H1 (cell line): ENCODE data around the gene AOPEP. TPM values are rescaled to one million over a fixed set of nuclear protein-coding genes. Genes with fewer than 3 reads are reported as not detected.

Source experiments
- CTCF ChIA-PET: fragments of 300-600 bp; sonication (Branson Sonifier 250); formaldehyde crosslinking; loops from one replicate; lab custom pipeline; 2021; ENCODE audit not compliant: partially characterized antibody; lab: Charles Lee
- POLR2A ChIA-PET: fragments of 300-600 bp; sonication (Branson Sonifier 250); formaldehyde crosslinking; loops from one replicate; lab custom pipeline; 2021; ENCODE audit warnings: inconsistent platforms; ENCODE audit not compliant: partially characterized antibody; lab: Charles Lee
- DNase-seq, 2 experiments: peaks; one replicate each; pipeline versions ENCODE4 v3.0.0 to v3.0.0-alpha.2; 2010 to 2022; ENCODE audit warnings: low spot score in 2 of 2, low read depth in 1 of 2, mixed read lengths in 1 of 2
- FAIRE-seq: peaks from 2 replicates; lab custom pipeline; 2011; peaks lifted over from hg19 to GRCh38; lab: Jason Lieb, UNC
- H2AFZ ChIP-seq: 2 replicates; pipeline ENCODE4 v1.8.1; 2012; ENCODE audit warnings: low read length, inconsistent platforms
- H2AK5ac ChIP-seq: 2 replicates; pipeline ENCODE4 v1.6.1; 2013; ENCODE audit warnings: low read depth, low read length
- H2BK120ac ChIP-seq: replicated peaks from 2 replicates; pipeline ENCODE3; 2013; ENCODE audit warnings: low read depth, low read length, inconsistent platforms
- H2BK12ac ChIP-seq: 2 replicates; pipeline ENCODE4 v1.6.1; 2013; ENCODE audit warnings: low read depth, low read length
- H2BK15ac ChIP-seq: 2 replicates; pipeline ENCODE4 v1.6.1; 2013; ENCODE audit warnings: low read length
- H2BK20ac ChIP-seq: 2 replicates; pipeline ENCODE4 v1.6.1; 2013; ENCODE audit warnings: low read length
- H2BK5ac ChIP-seq: 2 replicates; pipeline ENCODE4 v1.6.1; 2013; ENCODE audit warnings: low read depth, low read length
- H3K14ac ChIP-seq: 2 replicates; pipeline ENCODE4 v1.6.1; 2013; ENCODE audit warnings: inconsistent platforms; ENCODE audit not compliant: insufficient read length
- H3K18ac ChIP-seq: 2 replicates; pipeline ENCODE4 v1.6.1; 2013; ENCODE audit warnings: low read length; ENCODE audit errors: extremely low read depth
- H3K23ac ChIP-seq: 2 replicates; pipeline ENCODE4 v1.6.1; 2013; ENCODE audit warnings: inconsistent platforms; ENCODE audit not compliant: insufficient read length
- H3K23me2 ChIP-seq: 2 replicates; pipeline ENCODE4 v1.6.1; 2013; ENCODE audit warnings: low read depth, low read length
- H3K27ac ChIP-seq: 2 replicates; pipeline ENCODE4 v1.6.1; 2011; ENCODE audit warnings: low read depth, low read length, inconsistent platforms
- H3K27me3 ChIP-seq, 4 experiments: replicated peaks in 1 of 4; 1 replicate in 1 of 4; 2 replicates in 3 of 4; pipeline versions ENCODE4 v1.6.1 to v1.8.1; 2011 to 2013; ENCODE audit warnings: low read length in 3 of 4, mild to moderate bottlenecking in 3 of 4, inconsistent platforms in 2 of 4, mixed read lengths in 2 of 4, moderate library complexity in 1 of 4; ENCODE audit not compliant: control insufficient read depth in 3 of 4, insufficient read depth in 3 of 4; ENCODE audit errors: extremely low read depth in 1 of 4
- H3K36me3 ChIP-seq, 4 experiments: 2 replicates each; pipeline versions ENCODE4 v1.6.1 to v1.8.1; 2011 to 2013; ENCODE audit warnings: mild to moderate bottlenecking in 4 of 4, low read length in 3 of 4, moderate library complexity in 2 of 4, control low read depth in 1 of 4, inconsistent platforms in 1 of 4; ENCODE audit not compliant: insufficient read depth in 4 of 4, control insufficient read depth in 2 of 4
- H3K4ac ChIP-seq: replicated peaks from 2 replicates; pipeline ENCODE3; 2013; ENCODE audit warnings: low read length, low read depth, mixed read lengths, inconsistent platforms; ENCODE audit not compliant: insufficient read length
- H3K4me1 ChIP-seq, 4 experiments: replicated peaks in 1 of 4; 1 replicate in 1 of 4; 2 replicates in 3 of 4; pipeline versions ENCODE4 v1.6.1 to v1.8.1; 2011 to 2013; ENCODE audit warnings: low read length in 3 of 4, inconsistent platforms in 2 of 4, mixed read lengths in 1 of 4; ENCODE audit not compliant: insufficient read depth in 4 of 4, control insufficient read depth in 3 of 4
- H3K4me2 ChIP-seq, 2 experiments: 2 replicates each; pipeline versions ENCODE4 v1.6.1 to v1.8.1; 2011 to 2013; ENCODE audit warnings: low read depth in 2 of 2, low read length in 2 of 2, control low read depth in 1 of 2, inconsistent platforms in 1 of 2, mild to moderate bottlenecking in 1 of 2; ENCODE audit not compliant: insufficient read depth in 1 of 2
- H3K4me3 ChIP-seq, 4 experiments: fragments of 200-600, 300-600 bp in 1 of 4; sonication (generic), shearing (Covaris generic), sonication (Bioruptor Twin) in 1 of 4; 2 replicates each; pipeline versions ENCODE4 v1.5.1 to v1.8.1; 2011 to 2016; ENCODE audit warnings: low read length in 4 of 4, low read depth in 3 of 4, control low read depth in 2 of 4, inconsistent platforms in 2 of 4, mild to moderate bottlenecking in 2 of 4, mixed read lengths in 1 of 4, moderate library complexity in 1 of 4; ENCODE audit not compliant: insufficient read depth in 2 of 4; ENCODE audit errors: extremely low read depth in 1 of 4
- H3K56ac ChIP-seq: replicated peaks from 2 replicates; pipeline ENCODE3; 2013; ENCODE audit warnings: low read depth, mild to moderate bottlenecking, mixed read lengths, low read length, inconsistent platforms; ENCODE audit not compliant: insufficient read length
- H3K79me1 ChIP-seq: 2 replicates; pipeline ENCODE4 v1.6.1; 2013; ENCODE audit warnings: low read depth, low read length, control low read depth
- H3K79me2 ChIP-seq, 2 experiments: 2 replicates each; pipeline versions ENCODE4 v1.6.1 to v1.8.1; 2012 to 2013; ENCODE audit warnings: low read length in 2 of 2, mild to moderate bottlenecking in 2 of 2, inconsistent platforms in 1 of 2; ENCODE audit not compliant: insufficient read depth in 2 of 2, control insufficient read depth in 1 of 2
- H3K9ac ChIP-seq, 4 experiments: replicated peaks in 1 of 4; 1 replicate in 1 of 4; 2 replicates in 3 of 4; pipeline versions ENCODE4 v1.6.1 to v1.8.1; 2011 to 2013; ENCODE audit warnings: low read depth in 3 of 4, low read length in 3 of 4, control low read depth in 2 of 4, mild to moderate bottlenecking in 2 of 4, moderate library complexity in 2 of 4, inconsistent platforms in 1 of 4; ENCODE audit errors: extremely low read depth in 1 of 4
- H3K9me3 ChIP-seq, 2 experiments: 2 replicates each; pipeline versions ENCODE4 v1.6.1 to v1.8.1; 2012 to 2013; ENCODE audit warnings: mild to moderate bottlenecking in 2 of 2, moderate library complexity in 2 of 2, control low read depth in 1 of 2, inconsistent platforms in 1 of 2, low read depth in 1 of 2, low read length in 1 of 2, mixed read lengths in 1 of 2; ENCODE audit not compliant: insufficient read depth in 2 of 2
- H4K20me1 ChIP-seq, 2 experiments: replicated peaks in 1 of 2; 2 replicates each; pipeline versions ENCODE3 to v1.8.1; 2011 to 2013; ENCODE audit warnings: inconsistent platforms in 2 of 2, low read length in 2 of 2, mild to moderate bottlenecking in 1 of 2; ENCODE audit not compliant: insufficient read depth in 2 of 2, control insufficient read depth in 1 of 2
- H4K5ac ChIP-seq: 2 replicates; pipeline ENCODE4 v1.6.1; 2013; ENCODE audit warnings: low read length, low read depth, mixed read lengths, inconsistent platforms; ENCODE audit not compliant: insufficient read length
- H4K8ac ChIP-seq: 2 replicates; pipeline ENCODE4 v1.8.0; 2013; ENCODE audit warnings: mild to moderate bottlenecking, moderate library complexity, low read length, inconsistent platforms; ENCODE audit not compliant: insufficient read depth; ENCODE audit errors: extremely low read depth
- H4K91ac ChIP-seq: replicated peaks from 2 replicates; pipeline ENCODE3; 2013; ENCODE audit warnings: low read length, mixed read lengths, inconsistent platforms; ENCODE audit not compliant: insufficient read length
- WGBS, 2 experiments: shearing (Covaris generic) in 1 of 2; methylation state at CpG; one replicate each; pipeline versions ENCODE4 v1.1.6 to v1.1.7; 2013 to 2015; ENCODE audit warnings: low lambda C conversion rate in 2 of 2, mixed read lengths in 2 of 2, inconsistent platforms in 1 of 2, low coverage in 1 of 2, missing lambda C conversion rate in 1 of 2; ENCODE audit not compliant: insufficient replicate concordance in 2 of 2, insufficient coverage in 1 of 2, insufficient read length in 1 of 2; ENCODE audit errors: extremely low coverage in 1 of 2, missing lambda C conversion rate in 1 of 2; 5-methylcytosine and 5-hydroxymethylcytosine counted together
- polyA plus RNA-seq, 7 experiments: library from polyadenylated mRNA; depleted of rRNA in 3 of 7; stranded (reverse) in 5 of 7; unstranded in 2 of 7; fragments of >200 nt in 5 of 7; fragments of 200-250 nt in 2 of 7; gene quantifications; 1 replicate in 5 of 7; 2 replicates in 1 of 7; 4 replicates in 1 of 7; pipeline versions ENCODE4 v1.2.1 to v1.2.3, GENCODE V29; 2011 to 2013; ENCODE audit warnings: missing spikeins in 2 of 7, mixed read lengths in 2 of 7
- total RNA-seq: library from RNA; stranded (reverse); fragmentation: NEBNext Ultra II Directional; extraction: Animal tissue kit (Norgen Biotek cat#: 25700); gene quantifications from 2 replicates; pipeline ENCODE4 v1.2.1, GENCODE V29; 2021

Gene AOPEP
- total and polyA plus RNA-seq, 2 of the 8 experiments (the other 6 are each of a cell fraction or from before 2014, with no cell fraction given) = 6.1 to 14.3 TPM

DNA sequence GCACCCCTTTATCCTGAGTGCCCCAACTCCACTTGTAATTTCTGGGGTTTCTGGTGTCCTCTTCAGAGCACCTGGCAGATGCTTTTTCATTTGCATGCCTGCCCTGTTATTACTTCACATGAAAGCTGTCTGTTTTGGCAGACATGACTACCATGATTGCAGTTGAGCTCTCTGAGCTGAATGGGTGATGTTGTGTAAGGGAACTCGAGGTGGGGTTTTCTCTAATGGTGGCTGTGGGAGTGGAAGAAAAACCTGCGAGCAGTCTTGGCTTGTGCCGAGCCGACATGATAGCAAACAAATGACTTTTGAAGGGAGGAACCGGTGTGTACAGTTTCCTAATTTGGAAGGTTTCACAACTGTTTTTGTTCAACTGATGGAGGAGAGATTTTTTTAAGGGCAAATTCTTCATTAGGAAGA is 196.2 kb downstream of the AOPEP start:
- H3K4me3 ChIP-seq = no peak overlapping the region
- no peaks in the 10 kb centered on the region for H3K23me2 ChIP-seq
- no peak overlapping the region for H3K9ac ChIP-seq

More for the DNA sequence above, 196.2 kb downstream of the AOPEP start:
- ChIA-PET CTCF (no interaction called here), POLR2A (interaction anchor here (0.7 kb wide), 1 partner anchor 10 kb away, joined by 3 read pairs; no protein-coding TSS in a partner anchor)
- FAIRE-seq = no peak
- H3K36me3 ChIP-seq = no peaks in the 10 kb centered on the region
- 90% methylated on average over 5 of the region's 5 CpGs; no CpG with 5 or more reads in 1 of the 2 experiments for WGBS, 2 experiments
- H3K27ac ChIP-seq = no peak overlapping the region
- no peaks in the 10 kb centered on the region; a peak in 1 of 4 replicates for H3K79me2 ChIP-seq
- DNase-seq = no peak
- no peak overlapping the region for H4K91ac ChIP-seq
- no peak overlapping the region for H2BK120ac ChIP-seq
- H3K4me2 ChIP-seq = no peak overlapping the region
- H3K18ac ChIP-seq = no peak overlapping the region
- no peak overlapping the region for H4K5ac ChIP-seq
- H4K8ac ChIP-seq = no peak overlapping the region
- no peak overlapping the region for H3K56ac ChIP-seq
- H3K79me1 ChIP-seq = no peaks in the 10 kb centered on the region; the same call in 1 of the 2 replicates
- H2BK15ac ChIP-seq = no peak overlapping the region
- no peak overlapping the region for H3K23ac ChIP-seq
- H2BK5ac ChIP-seq = no peak overlapping the region
- no peak overlapping the region for H2AK5ac ChIP-seq
- no peak overlapping the region for H3K4ac ChIP-seq
- H3K9me3 ChIP-seq = no peaks in the 10 kb centered on the region
- no peak overlapping the region for H2BK20ac ChIP-seq
- H3K4me1 ChIP-seq = peaks cover 0 to 11% (median 7%) of the 10 kb centered on the region in 4 experiments; a peak in 5 of 7 replicates
- H3K27me3 ChIP-seq = no peaks in the 10 kb centered on the region
- no peaks in the 10 kb centered on the region for H4K20me1 ChIP-seq
- 0 out of 2 replicates have a peak overlapping the region, but pooled peaks have one; percentile 43 for H2BK12ac ChIP-seq
- H2AFZ ChIP-seq = no peak overlapping the region
- H3K14ac ChIP-seq = no peak overlapping the region
